Esophagus (tissue), 2 donors: ENCODE results near the gene FCN2. TPM values are rescaled to one million over a fixed set of nuclear protein-coding genes. Genes with fewer than 3 reads are reported as not detected.

Experiments
- H3K27ac ChIP-seq, 2 donors: one replicate each; pipeline ENCODE4 v1.5.1; 2013; ENCODE audit warnings: low read depth in 2 of 2, mild to moderate bottlenecking in 2 of 2, inconsistent platforms in 1 of 2, low read length in 1 of 2, moderate library complexity in 1 of 2
- H3K27me3 ChIP-seq, 2 donors: one replicate each; pipeline ENCODE4 v1.6.1; 2013; ENCODE audit warnings: low read length in 2 of 2, control low read depth in 1 of 2, mild to moderate bottlenecking in 1 of 2; ENCODE audit not compliant: insufficient read depth in 2 of 2, control insufficient read depth in 1 of 2
- H3K36me3 ChIP-seq, 2 donors: one replicate each; pipeline ENCODE4 v1.6.1; 2013; ENCODE audit warnings: low read length in 1 of 2; ENCODE audit not compliant: control insufficient read depth in 2 of 2, insufficient read depth in 2 of 2
- H3K4me1 ChIP-seq, 2 donors: one replicate each; pipeline ENCODE4 v1.6.1; 2013; ENCODE audit warnings: low read length in 1 of 2; ENCODE audit not compliant: control insufficient read depth in 2 of 2, insufficient read depth in 2 of 2
- H3K4me3 ChIP-seq, 2 donors: one replicate each; pipeline ENCODE4 v1.5.1; 2013; ENCODE audit warnings: low read length in 2 of 2, mild to moderate bottlenecking in 2 of 2, low read depth in 1 of 2, moderate library complexity in 1 of 2
- H3K9me3 ChIP-seq, 2 donors: one replicate each; pipeline ENCODE4 v1.6.1; 2013; ENCODE audit warnings: mild to moderate bottlenecking in 2 of 2, low read depth in 1 of 2, low read length in 1 of 2, moderate library complexity in 1 of 2; ENCODE audit not compliant: control insufficient read depth in 2 of 2, insufficient read depth in 1 of 2
- WGBS, 2 donors: extraction: QIAGEN DNeasy Blood & Tissue Kit; methylation state at CpG; one replicate each; pipeline ENCODE4 v1.1.7; 2013; 5-methylcytosine and 5-hydroxymethylcytosine counted together
- polyA plus RNA-seq, 2 donors: library from polyadenylated mRNA; stranded (reverse); fragments of 200-250 nt; gene quantifications; one replicate each; pipeline ENCODE4 v1.2.3, GENCODE V29; 2013
- donor health status: healthy with polysubstance abuse.
- donor health status: Bipolar disorder and iron deficiency.

Gene FCN2
- polyA plus RNA-seq, 2 donors = 0.04 to 0.16 TPM

DNA sequence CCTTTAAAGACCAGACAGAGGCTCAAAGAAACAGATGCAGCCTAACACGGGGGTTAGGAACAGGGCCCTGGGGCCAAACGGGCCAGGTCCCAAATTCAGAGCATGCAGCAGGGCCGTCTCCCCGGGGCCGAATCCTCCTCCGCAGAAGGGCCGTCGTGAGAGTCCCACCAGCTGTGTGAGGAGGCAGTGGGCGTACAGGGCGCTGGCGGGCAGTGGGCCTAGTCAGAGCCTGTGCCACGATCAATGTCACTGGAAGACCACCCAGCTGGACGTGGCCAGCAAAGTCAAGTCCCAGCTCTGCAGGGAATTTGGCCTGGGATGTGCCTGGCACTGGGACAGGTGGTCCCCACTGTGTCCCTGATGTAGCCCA is 15.8 kb upstream of the FCN2 start:
- Histone ChIP-seq H3K36me3 (no peaks in the 10 kb centered on the region), H3K4me1 (peaks cover 0 to 7% of the 10 kb centered on the region in 2 donors), H3K9me3 (peaks cover 0 to 3% of the 10 kb centered on the region in 2 donors), H3K27ac (no peak overlapping the region), H3K27me3 (no peaks in the 10 kb centered on the region), H3K4me3 (no peak overlapping the region)
- WGBS, 2 donors = 86 to 93% methylated on average over 13 of the region's 13 CpGs

GRCh38 chr9:134867917-134868750 is 12.5 kb upstream of the FCN2 start:
- Histone ChIP-seq H3K4me3 (no peak overlapping the region), H3K36me3 (no peaks in the 10 kb centered on the region), H3K9me3 (peaks cover 3% of the 10 kb centered on the region in 2 donors), H3K27me3 (no peaks in the 10 kb centered on the region), H3K27ac (no peak overlapping the region), H3K4me1 (peaks cover 0 to 6% of the 10 kb centered on the region in 2 donors)
- 91 to 93% methylated on average over 22 of the region's 22 CpGs for WGBS, 2 donors

DNA sequence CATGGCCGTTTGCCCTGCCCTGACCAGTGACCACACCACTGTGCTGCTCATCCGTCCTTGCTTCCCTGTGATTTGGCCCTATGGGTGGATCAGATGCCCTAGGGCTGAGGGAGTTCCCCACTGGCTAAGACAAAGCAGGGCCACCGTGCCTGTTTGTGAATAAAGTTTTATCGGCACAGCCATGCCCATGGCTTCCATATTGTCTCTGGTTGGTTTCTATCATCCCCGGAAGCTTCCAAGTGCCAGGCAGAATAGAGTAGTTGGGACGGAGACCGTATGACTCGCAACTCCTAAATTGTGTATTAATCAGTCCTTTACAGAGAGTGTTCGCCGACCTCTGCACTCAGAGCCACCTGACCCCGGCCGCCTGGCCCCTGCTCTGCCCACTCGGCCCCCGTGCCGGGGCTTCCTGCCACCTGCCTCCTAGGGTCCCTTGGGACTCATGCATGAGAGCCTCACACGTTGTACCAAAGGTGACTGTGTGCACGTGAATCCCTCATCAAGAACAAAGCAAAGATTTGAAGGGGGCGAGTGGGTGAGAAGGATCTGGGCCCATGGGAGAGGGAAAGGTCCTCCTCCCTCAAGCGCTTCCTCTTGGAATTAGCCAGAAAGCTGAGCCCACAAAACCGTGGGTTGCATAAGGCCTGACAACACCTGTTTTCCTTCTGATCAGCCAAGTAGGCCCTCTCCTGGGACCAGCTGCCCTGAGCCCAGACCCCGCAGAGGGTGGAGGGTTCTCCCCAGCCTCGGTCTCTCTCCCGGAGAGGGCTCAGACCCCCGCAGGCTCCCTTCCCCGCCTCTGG is 11.7 kb upstream of the FCN2 start:
- Histone ChIP-seq H3K4me3 (no peak overlapping the region), H3K4me1 (peaks cover 0 to 6% of the 10 kb centered on the region in 2 donors), H3K27ac (no peak overlapping the region), H3K27me3 (no peaks in the 10 kb centered on the region), H3K36me3 (no peaks in the 10 kb centered on the region), H3K9me3 (peaks cover 3% of the 10 kb centered on the region in 2 donors)
- 86 to 88% methylated on average over 25 of the region's 25 CpGs for WGBS, 2 donors

DNA sequence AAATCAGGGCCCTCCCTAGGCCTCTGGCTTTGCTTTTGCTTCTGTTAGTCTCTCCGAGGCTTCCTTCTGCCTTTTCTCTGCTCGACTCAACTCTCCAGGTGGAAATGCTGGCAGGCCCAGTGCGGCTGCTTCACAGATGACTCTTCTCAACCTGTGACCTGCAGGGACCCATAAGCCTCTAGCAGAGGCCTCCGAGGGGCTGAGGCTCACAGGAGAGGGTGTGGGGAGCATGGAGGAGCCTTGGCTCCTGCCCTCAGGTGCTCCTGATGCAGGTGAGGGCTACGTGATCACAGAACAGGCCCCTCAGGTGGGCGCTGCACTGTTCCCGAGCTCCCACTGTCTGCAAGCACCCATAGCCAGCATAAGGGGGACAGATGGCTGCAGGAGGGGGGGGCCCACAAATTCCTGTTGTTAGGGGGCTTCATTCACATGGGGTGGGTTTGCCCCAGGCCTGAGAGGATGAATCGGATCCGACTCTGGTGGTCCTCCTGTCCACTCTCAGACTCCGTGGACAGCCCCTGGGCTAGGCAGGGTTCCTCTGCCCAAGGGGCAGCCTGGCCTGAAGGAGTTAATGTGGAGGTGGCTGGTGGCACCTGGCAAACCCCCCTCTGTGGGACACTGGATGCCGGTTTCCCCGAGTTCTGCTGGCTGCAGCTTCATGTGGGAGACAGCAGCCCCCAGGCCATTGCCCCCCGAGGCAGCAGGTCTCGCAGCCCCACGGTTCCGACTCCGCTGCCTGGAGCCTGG is 10.9 kb upstream of the FCN2 start:
- no peaks in the 10 kb centered on the region for H3K27me3 ChIP-seq
- no peaks in the 10 kb centered on the region for H3K36me3 ChIP-seq
- no peak overlapping the region for H3K4me3 ChIP-seq
- no peak overlapping the region for H3K27ac ChIP-seq
- WGBS, 2 donors = 77 to 78% methylated on average over 17 of the region's 17 CpGs
- no peaks in the 10 kb centered on the region for H3K4me1 ChIP-seq
- H3K9me3 ChIP-seq = peaks cover 3% of the 10 kb centered on the region in 2 donors

- peaks cover 0 to 3% of the 10 kb centered on the region in 2 donors for H3K9me3 ChIP-seq
- 76 to 81% methylated on average over 11 of the region's 11 CpGs for WGBS, 2 donors
- H3K4me1 ChIP-seq = no peaks in the 10 kb centered on the region
- H3K27ac ChIP-seq = no peak overlapping the region
- H3K27me3 ChIP-seq = no peaks in the 10 kb centered on the region
- no peaks in the 10 kb centered on the region for H3K36me3 ChIP-seq
- H3K4me3 ChIP-seq = no peak overlapping the region
These were observed 10.3 kb upstream of the FCN2 start for GRCh38 chr9:134870301-134870694.

DNA sequence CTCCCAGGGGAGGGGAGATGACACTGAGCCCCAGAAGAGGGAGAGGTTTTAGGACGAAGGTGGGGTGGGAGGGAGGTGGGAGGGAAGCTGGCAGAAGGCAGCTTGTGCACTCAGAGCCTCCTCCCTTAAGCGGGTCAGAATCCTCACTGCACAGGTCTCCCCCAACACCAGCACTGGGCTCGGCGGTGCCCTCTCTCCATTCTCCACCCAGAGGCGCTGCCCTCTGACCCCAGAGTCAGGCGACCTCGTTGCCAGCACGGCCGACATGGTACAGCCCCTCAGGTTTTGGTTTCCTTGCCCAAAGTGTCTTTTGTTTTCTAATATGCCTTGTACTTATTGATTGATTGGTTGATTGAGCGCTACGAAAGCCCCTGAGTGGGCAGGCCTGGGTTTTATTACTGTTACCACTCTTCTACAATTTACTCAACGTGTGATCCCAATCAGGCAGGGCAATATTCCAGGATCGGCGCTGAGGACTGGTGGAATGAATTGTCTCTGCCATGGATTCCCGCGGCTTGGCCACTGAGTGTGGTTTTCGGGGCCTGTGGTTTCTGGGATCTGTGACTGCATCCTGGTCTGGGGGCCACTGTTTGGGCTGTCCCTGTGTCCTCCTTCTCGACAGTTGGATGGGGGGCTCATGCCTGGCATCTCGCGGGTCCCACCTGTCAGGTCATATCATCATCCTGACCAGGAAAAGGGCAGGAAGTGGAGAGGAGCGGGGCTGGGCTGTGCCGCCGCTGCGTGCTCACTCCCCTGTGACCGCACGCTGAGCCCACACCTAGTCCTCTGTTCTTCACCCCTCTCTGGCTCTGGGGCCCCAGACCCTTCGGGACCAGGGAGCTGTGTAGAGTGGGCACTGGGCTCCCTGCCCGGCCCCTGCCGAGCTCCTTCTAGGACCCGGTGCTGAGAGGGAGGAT is 9.6 kb upstream of the FCN2 start:
- no peak overlapping the region for H3K27ac ChIP-seq
- 76 to 80% methylated on average over 30 of the region's 30 CpGs for WGBS, 2 donors

DNA sequence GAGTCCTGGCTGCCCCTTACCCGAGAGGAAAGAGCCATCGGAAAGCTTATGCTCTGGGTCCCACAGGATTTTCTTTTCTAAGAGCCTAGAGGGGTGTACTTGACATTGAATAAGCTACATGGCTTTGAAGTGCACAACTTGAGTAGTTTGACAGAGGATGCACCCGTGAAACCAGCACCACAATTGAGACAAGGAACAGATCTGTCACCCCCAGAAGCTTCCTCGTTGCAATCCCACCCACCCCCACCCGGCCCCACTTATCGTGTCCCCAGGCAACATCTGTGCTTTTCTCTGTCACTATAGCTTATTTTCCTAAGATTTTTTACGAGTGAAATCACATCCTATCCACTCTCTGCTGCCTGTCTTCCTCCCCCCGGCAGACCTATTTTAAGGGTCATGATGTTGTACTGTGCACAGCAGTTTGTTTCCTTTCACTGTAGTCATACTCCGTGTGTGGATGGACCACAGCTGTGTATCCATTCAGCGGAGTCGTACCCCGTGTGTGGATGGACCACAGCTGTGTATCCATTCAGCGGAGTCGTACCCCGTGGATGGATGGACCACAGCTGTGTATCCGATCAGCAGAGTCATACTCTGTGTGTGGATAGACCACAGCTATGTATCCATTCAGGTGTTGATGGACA is 8.8 kb upstream of the FCN2 start:
- Histone ChIP-seq H3K27ac (no peak overlapping the region), H3K4me3 (no peak overlapping the region), H3K4me1 (no peaks in the 10 kb centered on the region), H3K36me3 (no peaks in the 10 kb centered on the region), H3K9me3 (peaks cover 0 to 3% of the 10 kb centered on the region in 2 donors), H3K27me3 (no peaks in the 10 kb centered on the region)
- 53 to 62% methylated on average over 16 of the region's 16 CpGs for WGBS, 2 donors

More for the DNA sequence above, 9.6 kb upstream of the FCN2 start:
- Histone ChIP-seq H3K9me3 (peaks cover 0 to 3% of the 10 kb centered on the region in 2 donors), H3K36me3 (no peaks in the 10 kb centered on the region), H3K4me1 (no peaks in the 10 kb centered on the region), H3K27me3 (no peaks in the 10 kb centered on the region), H3K4me3 (no peak overlapping the region)

DNA sequence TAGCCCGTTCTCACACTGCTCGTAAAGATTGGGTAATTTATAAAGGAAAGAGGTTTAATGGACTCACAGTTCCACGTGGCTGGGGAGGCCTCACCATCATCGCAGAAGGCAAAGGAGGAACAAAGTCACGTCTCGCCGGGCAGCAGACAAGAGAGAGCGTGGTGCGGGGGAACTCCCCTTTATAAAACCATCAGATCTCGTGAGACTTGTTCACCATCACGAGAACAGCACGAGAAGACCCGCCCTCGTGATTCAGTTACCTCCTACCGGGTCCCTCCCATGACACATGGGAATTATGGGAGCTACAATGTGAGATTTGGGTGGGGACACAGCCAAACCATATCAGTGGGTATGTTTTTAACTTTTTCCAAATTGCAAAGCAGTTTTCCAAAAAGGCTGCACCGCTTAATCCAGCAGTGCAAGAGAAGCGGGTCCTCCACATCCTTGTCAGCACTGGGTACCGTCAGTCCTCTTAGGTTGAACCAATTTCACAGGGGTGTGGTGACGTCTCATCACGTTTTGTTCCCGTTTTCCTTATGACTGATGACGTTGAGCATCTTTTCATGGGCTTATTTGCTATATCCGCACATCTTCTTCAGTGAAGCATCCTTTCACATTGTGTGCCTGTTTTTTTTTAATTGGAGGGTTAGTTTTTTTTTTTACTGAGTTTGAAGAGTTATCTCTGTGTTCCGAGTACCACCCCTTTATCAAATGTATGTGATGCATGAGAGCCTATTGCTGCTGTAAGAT is 8.0 kb upstream of the FCN2 start:
- no peak overlapping the region for H3K4me3 ChIP-seq
- H3K27me3 ChIP-seq = no peaks in the 10 kb centered on the region
- WGBS, 2 donors = 80 to 82% methylated on average over 24 of the region's 24 CpGs

More for the DNA sequence above, 8.0 kb upstream of the FCN2 start:
- H3K9me3 ChIP-seq = peaks cover 0 to 3% of the 10 kb centered on the region in 2 donors
- H3K36me3 ChIP-seq = no peaks in the 10 kb centered on the region
- H3K4me1 ChIP-seq = no peaks in the 10 kb centered on the region
- no peak overlapping the region for H3K27ac ChIP-seq
